Testis (tissue), 3 donors: ENCODE results near the gene FGF12. TPM values are rescaled to one million over a fixed set of nuclear protein-coding genes. Genes with fewer than 3 reads are reported as not detected.

Source experiments
- DNase-seq: peaks from one replicate; pipeline ENCODE4 v3.0.0-alpha.2; 2019
- H3K27ac ChIP-seq, 2 donors: fragments of 200-600 bp; sonication (generic); one replicate each; pipeline ENCODE4 v1.5.1; 2019
- H3K27me3 ChIP-seq: fragments of 200-600 bp; sonication (generic); one replicate; pipeline ENCODE4 v1.5.1; 2019
- H3K36me3 ChIP-seq: fragments of 200-600 bp; sonication (generic); one replicate; pipeline ENCODE4 v1.5.1; 2017; ENCODE audit warnings: low read depth; ENCODE audit errors: missing control alignments
- H3K4me1 ChIP-seq: fragments of 200-600 bp; sonication (generic); one replicate; pipeline ENCODE4 v1.5.1; 2019
- H3K4me3 ChIP-seq, 2 donors: fragments of 200-600 bp; sonication (generic); one replicate each; pipeline ENCODE4 v1.5.1; 2017 to 2019
- H3K9me3 ChIP-seq: fragments of 200-600 bp; sonication (generic); one replicate; pipeline ENCODE4 v1.5.1; 2017
- CTCF ChIP-seq, 3 experiments: fragments of 450-650 bp in 2 of 3; fragments of 200-600 bp in 1 of 3; sonication (generic) in 1 of 3; IDR thresholded peaks; one replicate each; pipeline ENCODE4 v1.5.1; 2016 to 2019; ENCODE audit warnings: antibody characterized with exemption in 3 of 3, mild to moderate bottlenecking in 2 of 3, moderate library complexity in 1 of 3
- POLR2A ChIP-seq: fragments of 450-650 bp; IDR thresholded peaks from one replicate; pipeline ENCODE4 v1.6.1; 2017; ENCODE audit warnings: antibody characterized with exemption, mild to moderate bottlenecking, moderate library complexity
- WGBS, 2 donors: methylation state at CpG; one replicate each; pipeline ENCODE4 v1.1.5; 2018; 5-methylcytosine and 5-hydroxymethylcytosine counted together
- intact Hi-C: fragments of 100-400 bp; cut with DNase I; formaldehyde crosslinking; loops from one replicate; pipeline ENCODE4 v1.15.1; 2023; ENCODE audit warnings: low total_unique reads
- polyA plus RNA-seq: library from polyadenylated mRNA; stranded (reverse); fragments of 350-450 nt; fragmentation: Illumina TruSeq; extraction: RNeasy Lipid Tissue Mini Kit (QIAGEN cat#74804); gene quantifications from one replicate; pipeline ENCODE4 v1.2.3, GENCODE V29; 2014; ENCODE audit warnings: low read depth, low replicate concordance; ENCODE audit not compliant: insufficient read depth
- total RNA-seq, 2 donors: library from RNA; depleted of rRNA; stranded (reverse); fragments of >200 nt; gene quantifications; one replicate each; pipeline ENCODE4 v1.2.3, GENCODE V29; 2016

FGF12 gene
- total and polyA plus RNA-seq, 3 donors from 2014 or later: 2.3 to 3.3 (median 3.0) TPM

GRCh38 chr3:192332386-192333291 is 394.7 kb downstream of the FGF12 start:
- Histone ChIP-seq H3K9me3 (no peaks in the 10 kb centered on the region), H3K36me3 (no peaks in the 10 kb centered on the region), H3K27ac (no peak overlapping the region), H3K27me3 (no peaks in the 10 kb centered on the region), H3K4me3 (no peak overlapping the region), H3K4me1 (no peaks in the 10 kb centered on the region)
- intact Hi-C loops: no loop called here
- TF ChIP-seq POLR2A (no peak), CTCF (IDR thresholded peaks at IDR 0.05) (no peak)
- DNase-seq: no peak
- WGBS, 2 donors: 76 to 78% methylated on average over 6 of the region's 6 CpGs

GRCh38 chr3:192331749-192332385 is 395.5 kb downstream of the FGF12 start:
- 78 to 84% methylated on average over 3 of the region's 3 CpGs for WGBS, 2 donors
- no peak overlapping the region for H3K4me3 ChIP-seq
- intact Hi-C loops: no loop called here

GRCh38 chr3:192326656-192327055 is 400.7 kb downstream of the FGF12 start:
- H3K27ac ChIP-seq: no peak overlapping the region
- no peaks in the 10 kb centered on the region for H3K4me1 ChIP-seq
- intact Hi-C loops: no loop called here
- no peak overlapping the region for H3K4me3 ChIP-seq
- WGBS, 2 donors: 64 to 91% methylated on average over 2 of the region's 2 CpGs
- DNase-seq: no peak
- H3K9me3 ChIP-seq: no peaks in the 10 kb centered on the region
- H3K36me3 ChIP-seq: no peaks in the 10 kb centered on the region
- TF ChIP-seq POLR2A: no peak
- no peak for TF ChIP-seq CTCF (IDR thresholded peaks at IDR 0.05)
- no peaks in the 10 kb centered on the region for H3K27me3 ChIP-seq

More at GRCh38 chr3:192331749-192332385, 395.5 kb downstream of the FGF12 start:
- H3K4me1 ChIP-seq: no peaks in the 10 kb centered on the region
- no peaks in the 10 kb centered on the region for H3K9me3 ChIP-seq
- no peak for DNase-seq
- TF ChIP-seq CTCF (IDR thresholded peaks at IDR 0.05) (no peak), POLR2A (no peak)
- no peak overlapping the region for H3K27ac ChIP-seq
- H3K27me3 ChIP-seq: no peaks in the 10 kb centered on the region
- H3K36me3 ChIP-seq: no peaks in the 10 kb centered on the region

GRCh38 chr3:192317564-192317963 is 409.8 kb downstream of the FGF12 start:
- TF ChIP-seq CTCF (IDR thresholded peaks at IDR 0.05) (no peak), POLR2A (no peak)
- Histone ChIP-seq H3K9me3 (no peaks in the 10 kb centered on the region), H3K27ac (no peak overlapping the region), H3K27me3 (no peaks in the 10 kb centered on the region), H3K4me3 (no peak overlapping the region), H3K4me1 (no peaks in the 10 kb centered on the region), H3K36me3 (no peaks in the 10 kb centered on the region)
- intact Hi-C loops: no loop called here
- 91 to 93% methylated on average over 1 to 2 of the region's 2 CpGs for WGBS, 2 donors
- DNase-seq: no peak
